Tibial nerve (tissue), 3 donors: ENCODE measurements around the gene IQSEC1.

Experiments
- CTCF ChIP-seq, 5 experiments: fragments of 200-600 bp in 3 of 5; fragments of 450-650 bp in 2 of 5; sonication (generic) in 3 of 5; IDR thresholded peaks; one replicate each; pipeline ENCODE4 v1.5.1; 2016 to 2019; ENCODE audit warnings: antibody characterized with exemption in 5 of 5, mild to moderate bottlenecking in 3 of 5, moderate library complexity in 2 of 5
- POLR2A ChIP-seq, 2 donors: fragments of 450-650 bp; IDR thresholded peaks; one replicate each; pipeline ENCODE4 v1.6.1; 2017; ENCODE audit warnings: antibody characterized with exemption in 2 of 2, mild to moderate bottlenecking in 2 of 2, moderate library complexity in 2 of 2

DNA sequence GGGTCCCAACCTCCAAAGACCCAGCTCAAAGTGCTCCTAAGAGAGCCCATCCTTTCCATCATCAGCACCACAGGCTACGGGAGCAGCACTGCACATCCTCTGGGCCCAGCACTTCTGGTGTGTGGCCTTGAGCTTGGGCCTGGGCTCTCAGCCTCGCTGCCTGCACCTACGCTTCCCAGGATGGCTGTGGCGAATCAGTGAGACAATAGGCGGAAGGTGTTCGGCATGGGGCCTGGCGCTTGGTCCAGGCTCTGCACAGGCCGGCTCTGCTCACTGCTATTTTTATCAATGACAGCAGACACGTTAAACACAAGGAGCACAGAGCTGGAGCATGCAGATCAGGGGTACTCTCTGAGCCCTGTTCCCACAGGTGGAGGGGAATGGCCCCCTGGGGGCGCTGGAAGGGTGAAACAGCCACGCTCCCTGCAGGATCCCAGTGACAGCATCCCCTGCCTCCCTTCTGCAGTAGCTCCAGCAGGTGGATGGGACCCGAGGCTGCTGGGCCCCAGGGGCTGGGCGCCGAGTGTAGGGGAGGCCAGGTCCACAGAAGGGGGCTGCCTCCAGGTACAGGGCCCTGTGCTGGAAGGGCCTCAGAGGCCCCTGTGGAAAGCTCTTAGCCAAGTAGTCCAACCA, 141.8 kb downstream of the IQSEC1 start:
- TF ChIP-seq CTCF (IDR thresholded peaks at IDR 0.05): no peak
- no peak for TF ChIP-seq POLR2A (IDR thresholded peaks at IDR 0.05)
